ENCODE data around the gene CD22.
A peak's percentile ranks its signal among the peaks of the same experiment; 100 is the strongest.

Gene CD22

GRCh38 chr19:35331551-35332214 is 2.7 kb downstream of the CD22 start:
- no peak overlapping the region for H3K27ac Mint-ChIP-seq
- no peaks in the 10 kb centered on the region for H3K9me3 Mint-ChIP-seq
- no peak overlapping the region for H3K4me3 Mint-ChIP-seq
- H3K36me3 Mint-ChIP-seq (ENCODE audit: low read depth) = no peaks in the 10 kb centered on the region
- H3K4me1 Mint-ChIP-seq (ENCODE audit: low read depth) = peaks cover 12% of the 10 kb centered on the region
- H3K27me3 Mint-ChIP-seq = peaks cover 32% of the 10 kb centered on the region
- intact Hi-C loops (cut with micrococcal nuclease) = no loop called here

- H3K27ac Mint-ChIP-seq = no peak overlapping the region
Measured at GRCh38 chr19:35332817-35333216, 3.8 kb downstream of the CD22 start.

GRCh38 chr19:35334144-35334753 is 5.3 kb downstream of the CD22 start:
- Mint-ChIP-seq H3K9me3 (no peaks in the 10 kb centered on the region), H3K4me3 (no peak overlapping the region), H3K27ac (no peak overlapping the region), H3K36me3 (ENCODE audit: low read depth) (no peaks in the 10 kb centered on the region), H3K27me3 (peaks cover 43% of the 10 kb centered on the region), H3K4me1 (ENCODE audit: low read depth) (peaks cover 10% of the 10 kb centered on the region)
- intact Hi-C loops (cut with micrococcal nuclease) = no loop called here

More at GRCh38 chr19:35332817-35333216, 3.8 kb downstream of the CD22 start:
- intact Hi-C loops (cut with micrococcal nuclease) = no loop called here
- peaks cover 39% of the 10 kb centered on the region for H3K27me3 Mint-ChIP-seq
- peaks cover 21% of the 10 kb centered on the region for H3K4me1 Mint-ChIP-seq (ENCODE audit: low read depth)
- H3K4me3 Mint-ChIP-seq = no peak overlapping the region
- H3K9me3 Mint-ChIP-seq = no peaks in the 10 kb centered on the region
- H3K36me3 Mint-ChIP-seq (ENCODE audit: low read depth) = no peaks in the 10 kb centered on the region

GRCh38 chr19:35336166-35336955 is 7.4 kb downstream of the CD22 start:
- intact Hi-C loops (cut with micrococcal nuclease) = no loop called here
- Mint-ChIP-seq H3K36me3 (ENCODE audit: low read depth) (no peaks in the 10 kb centered on the region), H3K4me1 (ENCODE audit: low read depth) (peaks cover 14% of the 10 kb centered on the region), H3K27ac (no peak overlapping the region), H3K4me3 (no peak overlapping the region), H3K27me3 (peaks cover 43% of the 10 kb centered on the region), H3K9me3 (no peaks in the 10 kb centered on the region)

GRCh38 chr19:35337097-35337983 is 8.4 kb downstream of the CD22 start:
- peaks cover 43% of the 10 kb centered on the region for H3K27me3 Mint-ChIP-seq
- no peak overlapping the region for H3K27ac Mint-ChIP-seq
- no peaks in the 10 kb centered on the region for H3K9me3 Mint-ChIP-seq
- H3K36me3 Mint-ChIP-seq (ENCODE audit: low read depth) = no peaks in the 10 kb centered on the region
- H3K4me1 Mint-ChIP-seq (ENCODE audit: low read depth) = peaks cover 24% of the 10 kb centered on the region
- H3K4me3 Mint-ChIP-seq = no peak overlapping the region
- intact Hi-C loops (cut with micrococcal nuclease) = no loop called here

- H3K27ac Mint-ChIP-seq = no peak overlapping the region
- H3K36me3 Mint-ChIP-seq (ENCODE audit: low read depth) = no peaks in the 10 kb centered on the region
- peaks cover 27% of the 10 kb centered on the region for H3K4me1 Mint-ChIP-seq (ENCODE audit: low read depth)
- H3K27me3 Mint-ChIP-seq = peaks cover 42% of the 10 kb centered on the region
- intact Hi-C loops (cut with micrococcal nuclease) = no loop called here
- no peak overlapping the region for H3K4me3 Mint-ChIP-seq
- H3K9me3 Mint-ChIP-seq = no peaks in the 10 kb centered on the region
Measured at GRCh38 chr19:35337984-35338296, 9.0 kb downstream of the CD22 start.

GRCh38 chr19:35340431-35340830 is 11.4 kb downstream of the CD22 start:
- H3K9me3 Mint-ChIP-seq = no peaks in the 10 kb centered on the region
- no peak overlapping the region for H3K4me3 Mint-ChIP-seq
- peaks cover 39% of the 10 kb centered on the region for H3K27me3 Mint-ChIP-seq
- H3K36me3 Mint-ChIP-seq (ENCODE audit: low read depth) = no peaks in the 10 kb centered on the region
- peak overlapping the region; percentile 52 for H3K27ac Mint-ChIP-seq
- intact Hi-C loops (cut with micrococcal nuclease) = no loop called here
- peaks cover 29% of the 10 kb centered on the region for H3K4me1 Mint-ChIP-seq (ENCODE audit: low read depth)

GRCh38 chr19:35341006-35341405 is 12.0 kb downstream of the CD22 start:
- Mint-ChIP-seq H3K27ac (peak overlapping the region; percentile 52), H3K4me1 (ENCODE audit: low read depth) (peaks cover 35% of the 10 kb centered on the region), H3K9me3 (no peaks in the 10 kb centered on the region), H3K36me3 (ENCODE audit: low read depth) (no peaks in the 10 kb centered on the region), H3K4me3 (no peak overlapping the region), H3K27me3 (peaks cover 40% of the 10 kb centered on the region)
- intact Hi-C loops (cut with micrococcal nuclease) = no loop called here

GRCh38 chr19:35341565-35342225 is 12.7 kb downstream of the CD22 start:
- Mint-ChIP-seq H3K4me3 (no peak overlapping the region), H3K27me3 (peaks cover 43% of the 10 kb centered on the region), H3K4me1 (ENCODE audit: low read depth) (peaks cover 42% of the 10 kb centered on the region), H3K9me3 (no peaks in the 10 kb centered on the region), H3K36me3 (ENCODE audit: low read depth) (no peaks in the 10 kb centered on the region), H3K27ac (peak overlapping the region; percentile 7)
- intact Hi-C loops (cut with micrococcal nuclease) = no loop called here

GRCh38 chr19:35342430-35342829 is 13.4 kb downstream of the CD22 start:
- H3K4me3 Mint-ChIP-seq = no peak overlapping the region
- intact Hi-C loops (cut with micrococcal nuclease) = no loop called here
- H3K27me3 Mint-ChIP-seq = peaks cover 42% of the 10 kb centered on the region
- H3K9me3 Mint-ChIP-seq = no peaks in the 10 kb centered on the region
- H3K4me1 Mint-ChIP-seq (ENCODE audit: low read depth) = peaks cover 43% of the 10 kb centered on the region
- H3K27ac Mint-ChIP-seq = peak overlapping the region; percentile 7
- H3K36me3 Mint-ChIP-seq (ENCODE audit: low read depth) = no peaks in the 10 kb centered on the region

GRCh38 chr19:35344511-35345031 is 15.6 kb downstream of the CD22 start:
- intact Hi-C loops (cut with micrococcal nuclease) = loop anchor here (5.0 kb wide), 2 partner anchors 62 to 77 kb away; partner anchors contain the start of genes HAMP and USF2
- H3K4me1 Mint-ChIP-seq (ENCODE audit: low read depth) = peaks cover 57% of the 10 kb centered on the region
- peaks cover 39% of the 10 kb centered on the region for H3K27me3 Mint-ChIP-seq
- no peaks in the 10 kb centered on the region for H3K9me3 Mint-ChIP-seq
- no peak overlapping the region for H3K27ac Mint-ChIP-seq
- no peaks in the 10 kb centered on the region for H3K36me3 Mint-ChIP-seq (ENCODE audit: low read depth)
- no peak overlapping the region for H3K4me3 Mint-ChIP-seq

GRCh38 chr19:35345671-35346111 is 16.7 kb downstream of the CD22 start:
- Mint-ChIP-seq H3K27ac (peak overlapping the region; percentile 93), H3K27me3 (peaks cover 46% of the 10 kb centered on the region), H3K4me3 (no peak overlapping the region), H3K36me3 (ENCODE audit: low read depth) (no peaks in the 10 kb centered on the region), H3K4me1 (ENCODE audit: low read depth) (peaks cover 67% of the 10 kb centered on the region), H3K9me3 (no peaks in the 10 kb centered on the region)
- intact Hi-C loops (cut with micrococcal nuclease) = loop anchor here (5.0 kb wide), 2 partner anchors 63 to 78 kb away; partner anchors contain the start of genes HAMP and USF2

Data from dendritic cell treated with granulocyte-macrophage colony-stimulating factor and Interleukin-4, amounts not matched to agents 40 ng/mL and 50 ng/mL, for 4 days (primary cell).